Subcutaneous abdominal adipose tissue (tissue), 5 donors: ENCODE data around the gene GNAI1.

Experiments
- H3K27ac ChIP-seq: one replicate; pipeline ENCODE4 v1.7.0; 2013; ENCODE audit warnings: low read depth, mild to moderate bottlenecking, inconsistent platforms, low read length, moderate library complexity
- H3K27me3 ChIP-seq, 5 donors: one replicate each; pipeline ENCODE4 v1.7.0; 2013; ENCODE audit warnings: low read length in 5 of 5, inconsistent platforms in 1 of 5; ENCODE audit not compliant: control insufficient read depth in 5 of 5, insufficient read depth in 4 of 5
- H3K36me3 ChIP-seq, 5 donors: one replicate each; pipeline ENCODE4 v1.7.0; 2013; ENCODE audit warnings: low read length in 5 of 5; ENCODE audit not compliant: control insufficient read depth in 5 of 5, insufficient read depth in 5 of 5
- H3K4me1 ChIP-seq, 5 donors: one replicate each; pipeline ENCODE4 v1.7.0; 2013; ENCODE audit warnings: low read length in 5 of 5, mild to moderate bottlenecking in 3 of 5, moderate library complexity in 1 of 5; ENCODE audit not compliant: control insufficient read depth in 5 of 5, insufficient read depth in 5 of 5
- H3K4me3 ChIP-seq, 5 donors: one replicate each; pipeline ENCODE4 v1.7.0; 2013; ENCODE audit warnings: low read length in 5 of 5, low read depth in 1 of 5
- H3K9ac ChIP-seq, 5 donors: one replicate each; pipeline ENCODE4 v1.7.0; 2013; ENCODE audit warnings: low read length in 5 of 5, mild to moderate bottlenecking in 4 of 5, moderate library complexity in 3 of 5
- H3K9me3 ChIP-seq, 5 donors: one replicate each; pipeline ENCODE4 v1.7.0; 2013; ENCODE audit warnings: low read length in 5 of 5; ENCODE audit not compliant: control insufficient read depth in 5 of 5
- donor health status: healthy.
- donor health status: healthy.
- donor health status: healthy.
- donor health status: healthy.
- donor health status: healthy.

GNAI1 gene

GRCh38 chr7:80141376-80141775 is 6.7 kb downstream of the GNAI1 start:
- Histone ChIP-seq H3K9me3 (no peaks in the 10 kb centered on the region), H3K4me3 (no peak overlapping the region), H3K4me1 (peaks cover 9 to 72% (median 70%) of the 10 kb centered on the region in 5 donors), H3K27ac (peak overlapping the region; percentile 98), H3K36me3 (no peaks in the 10 kb centered on the region), H3K9ac (no peak overlapping the region), H3K27me3 (no peaks in the 10 kb centered on the region)

GRCh38 chr7:80142853-80143580 is 8.4 kb downstream of the GNAI1 start:
- peaks cover 11 to 81% (median 75%) of the 10 kb centered on the region in 5 donors for H3K4me1 ChIP-seq

GRCh38 chr7:80145780-80146422 is 11.3 kb downstream of the GNAI1 start:
- Histone ChIP-seq H3K9ac (peak overlapping the region in 2 of 5 donors; percentile 23 to 58), H3K27ac (peak overlapping the region; percentile 98), H3K36me3 (no peaks in the 10 kb centered on the region), H3K27me3 (no peaks in the 10 kb centered on the region), H3K9me3 (no peaks in the 10 kb centered on the region), H3K4me3 (peak overlapping the region in 3 of 5 donors; percentile 12 to 29 (median 19)), H3K4me1 (peaks cover 7 to 70% (median 66%) of the 10 kb centered on the region in 5 donors)

More at GRCh38 chr7:80142853-80143580, 8.4 kb downstream of the GNAI1 start:
- peak overlapping the region; percentile 98 for H3K27ac ChIP-seq
- H3K27me3 ChIP-seq: no peaks in the 10 kb centered on the region
- no peaks in the 10 kb centered on the region for H3K9me3 ChIP-seq
- no peak overlapping the region for H3K9ac ChIP-seq
- H3K4me3 ChIP-seq: no peak overlapping the region
- no peaks in the 10 kb centered on the region for H3K36me3 ChIP-seq

GRCh38 chr7:80146545-80147182 is 12.0 kb downstream of the GNAI1 start:
- Histone ChIP-seq H3K4me3 (no peak overlapping the region), H3K27ac (peak overlapping the region; percentile 98), H3K9me3 (no peaks in the 10 kb centered on the region), H3K27me3 (no peaks in the 10 kb centered on the region), H3K9ac (peak overlapping the region in 2 of 5 donors; percentile 9 to 58), H3K36me3 (no peaks in the 10 kb centered on the region), H3K4me1 (peaks cover 7 to 72% (median 67%) of the 10 kb centered on the region in 5 donors)

- H3K4me1 ChIP-seq: peaks cover 7 to 76% (median 63%) of the 10 kb centered on the region in 5 donors
- H3K9me3 ChIP-seq: no peaks in the 10 kb centered on the region
- H3K4me3 ChIP-seq: no peak overlapping the region
- peak overlapping the region; percentile 98 for H3K27ac ChIP-seq
- H3K36me3 ChIP-seq: no peaks in the 10 kb centered on the region
- H3K9ac ChIP-seq: peak overlapping the region in 1 of 5 donors; percentile 29
- no peaks in the 10 kb centered on the region for H3K27me3 ChIP-seq
These were observed 13.1 kb downstream of the GNAI1 start for GRCh38 chr7:80147543-80148391.

GRCh38 chr7:80150611-80151273 is 16.1 kb downstream of the GNAI1 start:
- Histone ChIP-seq H3K4me1 (peaks cover 6 to 69% (median 58%) of the 10 kb centered on the region in 5 donors), H3K9me3 (no peaks in the 10 kb centered on the region), H3K9ac (peak overlapping the region in 1 of 5 donors; percentile 21), H3K36me3 (no peaks in the 10 kb centered on the region), H3K4me3 (peak overlapping the region in 1 of 5 donors; percentile 9), H3K27me3 (no peaks in the 10 kb centered on the region), H3K27ac (peak overlapping the region; percentile 98)

- Histone ChIP-seq H3K36me3 (no peaks in the 10 kb centered on the region), H3K27me3 (no peaks in the 10 kb centered on the region), H3K27ac (peak overlapping the region; percentile 98), H3K9me3 (no peaks in the 10 kb centered on the region), H3K9ac (peak overlapping the region in 1 of 5 donors; percentile 21), H3K4me1 (peaks cover 2 to 69% (median 58%) of the 10 kb centered on the region in 5 donors), H3K4me3 (no peak overlapping the region)
These were observed 16.6 kb downstream of the GNAI1 start for GRCh38 chr7:80151274-80151665.

- H3K9me3 ChIP-seq: no peaks in the 10 kb centered on the region
- peaks cover 0 to 61% (median 48%) of the 10 kb centered on the region in 5 donors for H3K4me1 ChIP-seq
- H3K4me3 ChIP-seq: no peak overlapping the region
- no peaks in the 10 kb centered on the region for H3K36me3 ChIP-seq
- no peak overlapping the region for H3K9ac ChIP-seq
- H3K27ac ChIP-seq: peak overlapping the region; percentile 19
- no peaks in the 10 kb centered on the region for H3K27me3 ChIP-seq
These were observed 18.8 kb downstream of the GNAI1 start for GRCh38 chr7:80153446-80153845.

GRCh38 chr7:80154656-80155333 is 20.2 kb downstream of the GNAI1 start:
- Histone ChIP-seq H3K9me3 (no peaks in the 10 kb centered on the region), H3K4me1 (peaks cover 0 to 69% (median 57%) of the 10 kb centered on the region in 5 donors), H3K27ac (peak overlapping the region; percentile 63), H3K27me3 (no peaks in the 10 kb centered on the region), H3K4me3 (no peak overlapping the region), H3K36me3 (no peaks in the 10 kb centered on the region), H3K9ac (no peak overlapping the region)
